Fibroblast of lung (primary cell): ENCODE data around the gene CEACAM5.

Experiments
- EZH2 ChIP-seq: IDR thresholded peaks from 2 replicates; pipeline ENCODE4 v1.5.1; 2012; ENCODE audit warnings: low read length, control low read depth, mild to moderate bottlenecking; ENCODE audit errors: missing control alignments
- TF ChIP-seq, protein P1 (sequence below), 2 donors: IDR thresholded peaks in 1 of 2; conservative IDR thresholded peaks in 1 of 2; 1 replicate in 1 of 2; 2 replicates in 1 of 2; pipeline ENCODE4 v1.5.1; 2011 to 2012; ENCODE audit warnings: low read length in 2 of 2, control low read depth in 1 of 2, inconsistent platforms in 1 of 2, low read depth in 1 of 2, mild to moderate bottlenecking in 1 of 2

DNA sequence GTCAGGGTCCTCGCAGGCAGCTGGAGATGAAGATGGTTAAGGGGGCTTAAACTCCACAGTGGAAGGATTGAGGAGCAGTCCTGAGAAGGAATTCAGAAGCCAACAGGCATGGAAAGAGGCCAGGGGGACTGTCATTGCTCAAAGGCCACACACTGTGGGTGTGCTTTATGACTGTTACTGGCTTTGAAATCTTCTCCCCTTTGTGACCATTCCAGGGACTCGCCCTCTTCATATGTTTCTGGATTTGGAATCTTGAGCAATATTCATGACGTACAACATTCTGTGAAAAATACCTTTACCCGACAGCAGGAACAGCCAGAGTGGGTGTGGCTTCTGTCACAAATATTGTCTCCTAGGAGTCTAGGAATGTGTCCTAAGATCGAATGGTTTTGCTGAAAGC, 36.9 kb upstream of the CEACAM5 start:
- TF ChIP-seq, protein P1, sequence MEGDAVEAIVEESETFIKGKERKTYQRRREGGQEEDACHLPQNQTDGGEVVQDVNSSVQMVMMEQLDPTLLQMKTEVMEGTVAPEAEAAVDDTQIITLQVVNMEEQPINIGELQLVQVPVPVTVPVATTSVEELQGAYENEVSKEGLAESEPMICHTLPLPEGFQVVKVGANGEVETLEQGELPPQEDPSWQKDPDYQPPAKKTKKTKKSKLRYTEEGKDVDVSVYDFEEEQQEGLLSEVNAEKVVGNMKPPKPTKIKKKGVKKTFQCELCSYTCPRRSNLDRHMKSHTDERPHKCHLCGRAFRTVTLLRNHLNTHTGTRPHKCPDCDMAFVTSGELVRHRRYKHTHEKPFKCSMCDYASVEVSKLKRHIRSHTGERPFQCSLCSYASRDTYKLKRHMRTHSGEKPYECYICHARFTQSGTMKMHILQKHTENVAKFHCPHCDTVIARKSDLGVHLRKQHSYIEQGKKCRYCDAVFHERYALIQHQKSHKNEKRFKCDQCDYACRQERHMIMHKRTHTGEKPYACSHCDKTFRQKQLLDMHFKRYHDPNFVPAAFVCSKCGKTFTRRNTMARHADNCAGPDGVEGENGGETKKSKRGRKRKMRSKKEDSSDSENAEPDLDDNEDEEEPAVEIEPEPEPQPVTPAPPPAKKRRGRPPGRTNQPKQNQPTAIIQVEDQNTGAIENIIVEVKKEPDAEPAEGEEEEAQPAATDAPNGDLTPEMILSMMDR (conservative IDR thresholded peaks at IDR 0.05 in 1 of 2, IDR thresholded peaks at IDR 0.05 in 1 of 2; ENCODE audit: low read depth in 1 of 2, low read length in 2 of 2): no peak
- TF ChIP-seq EZH2: no peak
